Activated naive CD8-positive, alpha-beta T cell (primary cell): ENCODE measurements around the gene HECTD2.
"Not testable (repeated sequence)": the region's sequence is repeated elsewhere in the genome, so short reads cannot be mapped to it uniquely, and the experiment has no call there.

Experiments used
- H3K27ac Mint-ChIP-seq: one replicate; pipeline ENCODE4 v1.8.0; 2021; ENCODE audit warnings: mixed read lengths
- H3K27me3 Mint-ChIP-seq: one replicate; pipeline ENCODE4 v1.8.0; 2021; ENCODE audit warnings: mixed read lengths
- H3K36me3 Mint-ChIP-seq: one replicate; pipeline ENCODE4 v1.8.0; 2021; ENCODE audit warnings: mixed read lengths
- H3K4me1 Mint-ChIP-seq: one replicate; pipeline ENCODE4 v1.8.0; 2021; ENCODE audit warnings: low read depth, mixed read lengths
- H3K4me3 Mint-ChIP-seq: one replicate; pipeline ENCODE4 v1.8.0; 2021; ENCODE audit warnings: mild to moderate bottlenecking, mixed read lengths
- H3K9me3 Mint-ChIP-seq: one replicate; pipeline ENCODE4 v1.8.0; 2021; ENCODE audit warnings: low read depth, mixed read lengths

Gene HECTD2

DNA sequence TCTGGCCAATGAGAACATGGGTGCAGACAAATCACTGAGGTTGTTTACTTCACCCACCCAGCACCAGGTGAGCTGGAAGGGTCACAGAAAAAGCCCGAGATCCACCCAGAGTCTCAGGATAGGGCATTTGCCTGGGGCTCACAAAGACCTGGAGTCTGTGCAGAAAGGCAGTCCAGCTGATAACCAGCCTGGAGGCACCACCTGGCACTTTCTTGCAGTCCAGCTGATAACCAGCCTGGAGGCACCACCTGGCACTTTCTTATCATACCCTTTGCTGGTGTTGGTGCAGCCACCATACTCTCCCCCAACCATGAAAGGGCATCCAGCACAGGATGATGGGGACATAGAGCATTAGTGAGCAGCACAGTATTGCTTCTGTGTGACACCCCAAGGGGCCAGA, 118.6 kb downstream of the HECTD2 start:
- no peaks in the 10 kb centered on the region for H3K9me3 Mint-ChIP-seq
- H3K4me1 Mint-ChIP-seq: no peaks in the 10 kb centered on the region
- peaks cover 7% of the 10 kb centered on the region for H3K27me3 Mint-ChIP-seq
- no peak overlapping the region for H3K4me3 Mint-ChIP-seq
- no peak overlapping the region for H3K27ac Mint-ChIP-seq
- no peaks in the 10 kb centered on the region for H3K36me3 Mint-ChIP-seq

GRCh38 chr10:91534789-91535188, 124.6 kb downstream of the HECTD2 start:
- not testable (repeated sequence) for H3K27ac Mint-ChIP-seq, H3K9me3 Mint-ChIP-seq, H3K36me3 Mint-ChIP-seq, H3K4me1 Mint-ChIP-seq, H3K4me3 Mint-ChIP-seq, H3K27me3 Mint-ChIP-seq

DNA sequence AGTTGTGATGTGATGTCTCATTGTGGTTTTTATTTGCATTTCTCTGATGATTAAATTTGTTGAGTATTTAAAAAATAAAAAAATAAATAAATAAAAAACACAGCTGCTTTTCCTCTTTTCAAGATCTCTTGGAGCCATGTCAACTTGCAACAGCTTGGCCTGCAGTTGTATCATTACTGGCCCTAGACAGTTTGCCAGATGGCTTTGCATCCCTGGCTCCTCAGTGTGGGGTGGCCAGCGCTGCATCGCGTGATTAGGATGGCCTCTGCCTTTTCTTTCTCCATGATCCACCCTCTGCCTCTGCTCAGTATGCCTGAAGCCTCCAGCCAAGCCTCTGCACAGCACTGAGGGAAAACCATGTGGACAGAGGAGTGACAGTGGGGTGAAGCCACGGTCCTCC, 126.0 kb downstream of the HECTD2 start:
- H3K27ac Mint-ChIP-seq: no peak overlapping the region
- H3K4me1 Mint-ChIP-seq: no peaks in the 10 kb centered on the region
- no peaks in the 10 kb centered on the region for H3K27me3 Mint-ChIP-seq
- no peak overlapping the region for H3K4me3 Mint-ChIP-seq
- no peaks in the 10 kb centered on the region for H3K36me3 Mint-ChIP-seq
- H3K9me3 Mint-ChIP-seq: no peaks in the 10 kb centered on the region

- Mint-ChIP-seq H3K9me3 (no peaks in the 10 kb centered on the region), H3K27ac (no peak overlapping the region), H3K27me3 (no peaks in the 10 kb centered on the region), H3K36me3 (no peaks in the 10 kb centered on the region), H3K4me3 (no peak overlapping the region), H3K4me1 (no peaks in the 10 kb centered on the region)
Measured at GRCh38 chr10:91536733-91537132, 126.6 kb downstream of the HECTD2 start.

DNA sequence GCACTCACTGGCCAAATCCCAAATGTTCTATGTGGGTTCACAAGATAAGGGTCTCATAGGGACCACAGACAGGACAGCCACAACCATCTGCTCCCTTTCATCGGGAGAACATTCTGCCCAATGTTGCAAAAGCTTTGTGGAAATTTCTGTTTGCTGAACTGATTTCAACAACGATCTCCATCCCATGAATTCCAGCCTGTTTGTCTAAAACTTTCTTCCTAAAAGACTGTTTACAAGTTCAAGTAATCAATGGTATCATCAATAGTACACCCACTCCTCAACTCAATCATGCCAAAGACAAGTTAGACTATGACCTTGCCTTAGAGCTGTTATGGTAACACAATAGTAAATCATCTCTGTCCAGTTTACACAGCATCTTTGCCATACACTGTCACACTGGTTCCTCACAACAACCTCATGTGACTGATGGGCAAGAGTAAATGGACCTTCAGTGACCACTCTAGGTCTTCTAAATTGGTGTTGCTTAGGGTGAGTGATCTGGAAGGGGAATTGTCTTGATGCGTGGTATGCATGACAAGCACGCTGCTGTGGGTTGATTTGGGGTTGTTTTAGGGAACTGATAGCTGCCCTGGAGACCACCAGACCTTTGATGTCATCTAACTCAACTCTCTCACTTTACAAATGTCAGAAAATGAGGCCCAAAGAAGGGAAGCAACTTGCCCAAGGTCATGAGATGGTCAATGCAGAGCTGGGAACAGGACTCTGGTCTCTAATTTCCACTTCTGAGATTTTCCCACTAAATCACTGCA, 127.7 kb downstream of the HECTD2 start:
- Mint-ChIP-seq H3K4me1 (no peaks in the 10 kb centered on the region), H3K27ac (no peak overlapping the region), H3K27me3 (peaks cover 5% of the 10 kb centered on the region)

DNA sequence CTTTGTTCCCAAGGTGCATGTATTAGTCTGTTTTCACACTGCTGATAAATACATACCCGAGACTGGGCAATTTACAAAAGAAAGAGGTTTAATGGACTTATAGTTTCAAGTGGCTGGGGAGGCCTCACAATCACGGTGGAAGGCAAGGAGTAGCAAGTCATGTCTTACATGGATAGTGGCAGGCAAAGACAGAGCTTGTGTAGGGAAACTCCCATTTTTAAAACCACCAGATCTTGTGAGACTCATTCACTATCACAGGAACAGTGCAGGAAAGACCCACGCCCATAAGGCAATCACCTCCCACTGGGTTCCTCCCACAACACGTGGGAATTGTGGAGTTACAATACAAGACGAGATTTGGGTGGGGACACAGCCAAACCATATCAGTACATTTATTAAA, 129.8 kb downstream of the HECTD2 start:
- Mint-ChIP-seq H3K27me3 (peaks cover 5% of the 10 kb centered on the region), H3K36me3 (no peaks in the 10 kb centered on the region), H3K9me3 (no peaks in the 10 kb centered on the region), H3K27ac (no peak overlapping the region), H3K4me3 (no peak overlapping the region), H3K4me1 (no peaks in the 10 kb centered on the region)

More for the DNA sequence above, 127.7 kb downstream of the HECTD2 start:
- Mint-ChIP-seq H3K36me3 (no peaks in the 10 kb centered on the region), H3K4me3 (no peak overlapping the region), H3K9me3 (no peaks in the 10 kb centered on the region)

- H3K27ac Mint-ChIP-seq: no peak overlapping the region
- no peaks in the 10 kb centered on the region for H3K36me3 Mint-ChIP-seq
- no peak overlapping the region for H3K4me3 Mint-ChIP-seq
- H3K27me3 Mint-ChIP-seq: peaks cover 5% of the 10 kb centered on the region
- H3K9me3 Mint-ChIP-seq: no peaks in the 10 kb centered on the region
- no peaks in the 10 kb centered on the region for H3K4me1 Mint-ChIP-seq
Measured at GRCh38 chr10:91540733-91541132, 130.6 kb downstream of the HECTD2 start.

- no peak overlapping the region for H3K27ac Mint-ChIP-seq
- no peak overlapping the region for H3K4me3 Mint-ChIP-seq
- peaks cover 5% of the 10 kb centered on the region for H3K27me3 Mint-ChIP-seq
- H3K36me3 Mint-ChIP-seq: no peaks in the 10 kb centered on the region
- no peaks in the 10 kb centered on the region for H3K9me3 Mint-ChIP-seq
- H3K4me1 Mint-ChIP-seq: no peaks in the 10 kb centered on the region
Measured at GRCh38 chr10:91541481-91541880, 131.3 kb downstream of the HECTD2 start.

GRCh38 chr10:91545384-91545783, 135.2 kb downstream of the HECTD2 start:
- Mint-ChIP-seq H3K36me3 (no peaks in the 10 kb centered on the region), H3K4me1 (no peaks in the 10 kb centered on the region), H3K9me3 (no peaks in the 10 kb centered on the region), H3K27me3 (peaks cover 5% of the 10 kb centered on the region), H3K4me3 (no peak overlapping the region), H3K27ac (no peak overlapping the region)

DNA sequence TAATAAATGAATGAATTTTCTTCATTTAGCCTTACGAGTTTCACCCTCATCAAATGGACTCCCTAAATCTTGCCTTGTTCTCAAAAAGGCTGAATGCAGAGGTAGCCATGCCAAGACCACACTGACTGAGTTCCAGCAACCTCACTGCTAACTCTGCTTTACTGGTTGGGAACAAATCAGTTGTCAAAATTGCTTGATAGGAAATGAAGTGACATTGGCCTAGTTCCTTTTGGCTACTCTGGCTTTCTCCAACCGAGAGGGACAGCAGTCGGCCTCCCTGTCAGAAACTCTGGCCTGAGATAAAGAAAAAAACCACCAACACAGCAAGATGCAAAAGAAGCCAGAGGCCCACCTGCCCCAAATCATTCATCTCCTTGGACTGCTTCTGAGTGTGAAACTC, 135.7 kb downstream of the HECTD2 start:
- H3K4me1 Mint-ChIP-seq: no peaks in the 10 kb centered on the region

GRCh38 chr10:91549262-91549661, 139.1 kb downstream of the HECTD2 start:
- Mint-ChIP-seq H3K4me1 (no peaks in the 10 kb centered on the region), H3K27ac (no peak overlapping the region), H3K27me3 (peaks cover 3% of the 10 kb centered on the region), H3K4me3 (no peak overlapping the region), H3K36me3 (no peaks in the 10 kb centered on the region), H3K9me3 (no peaks in the 10 kb centered on the region)

More for the DNA sequence above, 135.7 kb downstream of the HECTD2 start:
- H3K36me3 Mint-ChIP-seq: no peaks in the 10 kb centered on the region
- peaks cover 5% of the 10 kb centered on the region for H3K27me3 Mint-ChIP-seq
- H3K4me3 Mint-ChIP-seq: no peak overlapping the region
- no peak overlapping the region for H3K27ac Mint-ChIP-seq
- no peaks in the 10 kb centered on the region for H3K9me3 Mint-ChIP-seq

GRCh38 chr10:91550021-91550420, 139.9 kb downstream of the HECTD2 start:
- Mint-ChIP-seq H3K27me3 (peaks cover 3% of the 10 kb centered on the region), H3K27ac (no peak overlapping the region), H3K36me3 (no peaks in the 10 kb centered on the region), H3K9me3 (no peaks in the 10 kb centered on the region), H3K4me1 (no peaks in the 10 kb centered on the region), H3K4me3 (no peak overlapping the region)

DNA sequence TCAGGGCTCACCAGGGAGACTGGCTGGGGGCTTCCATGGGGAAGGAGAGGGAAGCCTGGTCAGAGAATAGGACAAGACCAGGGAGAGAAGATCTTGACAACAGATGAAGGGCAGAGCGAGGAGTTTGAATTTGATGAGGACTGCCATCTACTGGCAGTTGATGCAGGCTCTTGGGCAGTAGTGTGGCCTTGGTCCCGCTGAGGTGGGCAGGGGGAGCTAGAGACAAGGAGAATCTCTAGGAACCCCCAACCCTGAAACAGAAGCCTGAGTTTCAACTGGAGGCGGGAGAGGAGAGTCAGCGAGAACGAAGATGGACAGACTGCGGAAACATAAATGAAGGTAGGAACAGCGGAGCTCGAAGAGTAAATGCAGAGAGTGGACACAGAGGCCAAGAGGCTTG, 141.7 kb downstream of the HECTD2 start:
- Mint-ChIP-seq H3K4me3 (no peak overlapping the region), H3K36me3 (no peaks in the 10 kb centered on the region), H3K9me3 (no peaks in the 10 kb centered on the region), H3K27ac (no peak overlapping the region), H3K4me1 (no peaks in the 10 kb centered on the region), H3K27me3 (peaks cover 3% of the 10 kb centered on the region)

DNA sequence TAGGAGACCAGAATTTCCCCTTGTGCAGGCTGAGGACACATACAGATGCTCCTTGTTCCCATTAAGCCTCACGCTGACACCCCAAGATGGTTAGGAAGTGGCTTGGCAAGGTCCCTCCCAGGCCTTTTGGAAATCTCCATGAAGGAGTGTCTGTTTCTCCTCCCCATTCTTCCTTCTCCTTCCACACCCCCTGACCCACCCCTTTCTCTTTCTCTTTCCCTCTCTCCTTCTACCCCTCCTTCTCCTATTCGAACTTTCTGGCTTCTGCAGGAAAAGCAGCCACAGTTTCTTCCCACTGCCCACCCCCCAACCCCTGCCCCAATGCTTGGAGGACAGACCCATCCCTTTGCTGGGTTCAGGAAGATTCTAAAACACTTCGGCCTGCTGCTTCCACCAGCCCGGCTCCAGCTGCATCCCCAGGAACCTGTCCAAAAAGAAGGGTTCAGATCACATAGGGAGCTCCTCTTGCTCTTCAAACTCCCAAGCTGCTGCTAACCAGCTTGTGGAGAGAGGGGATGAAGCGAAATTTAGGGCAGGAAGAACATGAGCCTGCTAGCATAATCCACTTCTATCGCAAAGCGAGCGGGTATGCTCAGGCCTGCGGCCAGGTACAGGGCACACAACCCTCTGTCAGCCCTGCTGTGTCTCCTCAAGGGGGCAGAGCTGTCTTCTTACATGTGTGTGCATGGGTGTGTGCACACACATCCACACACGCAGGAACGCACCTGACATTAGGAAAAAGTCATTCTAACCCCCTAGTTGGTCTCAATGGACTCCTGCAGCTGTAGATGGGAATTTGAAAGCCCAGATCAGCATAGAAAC, 142.3 kb downstream of the HECTD2 start:
- no peak overlapping the region for H3K4me3 Mint-ChIP-seq

GRCh38 chr10:91555455-91555854, 145.3 kb downstream of the HECTD2 start:
- no peaks in the 10 kb centered on the region for H3K4me1 Mint-ChIP-seq
- peaks cover 3% of the 10 kb centered on the region for H3K27me3 Mint-ChIP-seq
- H3K9me3 Mint-ChIP-seq: no peaks in the 10 kb centered on the region
- H3K27ac Mint-ChIP-seq: no peak overlapping the region
- H3K36me3 Mint-ChIP-seq: no peaks in the 10 kb centered on the region
- H3K4me3 Mint-ChIP-seq: no peak overlapping the region

More for the DNA sequence above, 142.3 kb downstream of the HECTD2 start:
- Mint-ChIP-seq H3K36me3 (no peaks in the 10 kb centered on the region), H3K27ac (no peak overlapping the region), H3K27me3 (peaks cover 3% of the 10 kb centered on the region), H3K4me1 (no peaks in the 10 kb centered on the region), H3K9me3 (no peaks in the 10 kb centered on the region)
